ENCODE measurements around the gene RAB11FIP4. TPM values are rescaled to one million over a fixed set of nuclear protein-coding genes. Genes with fewer than 3 reads are reported as not detected.

The RAB11FIP4 gene
- total RNA-seq, 4 donors from 2014 or later: 41.0 to 173 (median 53.7) TPM

DNA sequence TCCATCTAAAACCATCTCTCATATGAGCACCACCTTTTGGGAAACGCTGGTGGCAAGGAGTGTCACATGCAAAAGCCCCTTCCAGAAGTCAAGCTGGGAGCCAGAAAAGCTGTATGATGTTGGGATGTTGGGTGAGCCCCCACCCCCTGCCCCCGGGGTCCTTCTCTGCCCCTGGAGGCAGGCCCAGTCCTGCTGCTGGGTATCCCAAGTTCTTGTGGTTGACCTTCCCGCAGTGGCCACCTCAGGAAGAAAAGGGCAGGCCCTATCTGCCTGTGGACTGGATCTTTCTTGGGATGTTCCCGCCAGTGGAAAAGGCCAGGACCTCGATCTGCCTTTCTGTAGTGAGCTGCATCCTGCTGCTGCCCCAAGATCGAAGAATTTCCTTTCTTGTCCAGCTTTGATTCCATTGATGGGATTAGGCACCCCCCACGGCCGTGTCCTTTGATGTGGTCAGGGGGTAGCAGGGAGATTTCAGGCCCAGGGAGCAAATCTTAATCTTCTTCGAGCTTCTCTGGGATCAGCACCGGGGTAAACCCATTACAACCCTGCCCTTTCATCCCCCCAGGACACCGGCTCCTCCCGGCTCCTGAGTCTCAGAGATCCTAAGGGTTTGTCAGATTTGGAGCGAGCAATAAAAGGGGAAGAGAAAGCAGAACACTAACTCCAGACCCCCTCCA, 165.6 kb downstream of the RAB11FIP4 start:
- Histone ChIP-seq H3K27me3 (no peaks in the 10 kb centered on the region), H3K4me3 (no peak overlapping the region), H3K9me3 (no peaks in the 10 kb centered on the region), H3K27ac (no peak overlapping the region), H3K4me1 (peaks cover 15 to 35% (median 32%) of the 10 kb centered on the region in 4 donors), H3K36me3 (no peaks in the 10 kb centered on the region)
- WGBS, 2 donors (ENCODE audit: low coverage in 1 of 2): 84% methylated on average over 13 of the region's 13 CpGs; no CpG with 5 or more reads in 1 of the 2 donors
- TF ChIP-seq EP300 (IDR thresholded peaks at IDR 0.05; ENCODE audit: low read depth) (no peak), POLR2AphosphoS5 (IDR thresholded peaks at IDR 0.05) (no peak), POLR2A (IDR thresholded peaks at IDR 0.05) (no peak)
- TF ChIP-seq, protein P1, sequence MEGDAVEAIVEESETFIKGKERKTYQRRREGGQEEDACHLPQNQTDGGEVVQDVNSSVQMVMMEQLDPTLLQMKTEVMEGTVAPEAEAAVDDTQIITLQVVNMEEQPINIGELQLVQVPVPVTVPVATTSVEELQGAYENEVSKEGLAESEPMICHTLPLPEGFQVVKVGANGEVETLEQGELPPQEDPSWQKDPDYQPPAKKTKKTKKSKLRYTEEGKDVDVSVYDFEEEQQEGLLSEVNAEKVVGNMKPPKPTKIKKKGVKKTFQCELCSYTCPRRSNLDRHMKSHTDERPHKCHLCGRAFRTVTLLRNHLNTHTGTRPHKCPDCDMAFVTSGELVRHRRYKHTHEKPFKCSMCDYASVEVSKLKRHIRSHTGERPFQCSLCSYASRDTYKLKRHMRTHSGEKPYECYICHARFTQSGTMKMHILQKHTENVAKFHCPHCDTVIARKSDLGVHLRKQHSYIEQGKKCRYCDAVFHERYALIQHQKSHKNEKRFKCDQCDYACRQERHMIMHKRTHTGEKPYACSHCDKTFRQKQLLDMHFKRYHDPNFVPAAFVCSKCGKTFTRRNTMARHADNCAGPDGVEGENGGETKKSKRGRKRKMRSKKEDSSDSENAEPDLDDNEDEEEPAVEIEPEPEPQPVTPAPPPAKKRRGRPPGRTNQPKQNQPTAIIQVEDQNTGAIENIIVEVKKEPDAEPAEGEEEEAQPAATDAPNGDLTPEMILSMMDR (IDR thresholded peaks at IDR 0.05): no peak
- in situ Hi-C loops (cut with MboI; ENCODE audit: low pct_ligation_motif_present in 1 of 4, low pct_unique_long_range_greater_than_20kb in 1 of 4, low sequenced_read_pairs in 3 of 4) (loop anchor here in 3 of 4 donors (5.0 to 10.0 kb wide), 3 partner anchors 62 to 288 kb away; no protein-coding TSS in a partner anchor), intact Hi-C loops (cut with DNase I; ENCODE audit: low total_unique reads) (loop anchor here (5.0 to 10.0 kb wide), 2 partner anchors 138 to 300 kb away; partner anchors contain the start of gene COPRS)
- no peak for DNase-seq

- DNase-seq: peak; percentile 81
- no peaks in the 10 kb centered on the region for H3K9me3 ChIP-seq
- intact Hi-C loops (cut with DNase I; ENCODE audit: low total_unique reads): loop anchor here (5.0 to 10.0 kb wide), 2 partner anchors 136 to 298 kb away; partner anchors contain the start of gene COPRS
- WGBS, 2 donors (ENCODE audit: low coverage in 1 of 2): 0% methylated on average over 18 to 59 of the region's 111 CpGs
- peak overlapping the region; percentile 89 to 97 (median 91) for H3K27ac ChIP-seq
- H3K4me1 ChIP-seq: peaks cover 15 to 42% (median 32%) of the 10 kb centered on the region in 4 donors
- TF ChIP-seq POLR2A (IDR thresholded peaks at IDR 0.05) (peak; percentile 26), EP300 (IDR thresholded peaks at IDR 0.05; ENCODE audit: low read depth) (no peak), POLR2AphosphoS5 (IDR thresholded peaks at IDR 0.05) (peak in 2 of 3 donors; percentile 36 to 54)
- TF ChIP-seq, protein P1 (IDR thresholded peaks at IDR 0.05): peak; percentile 34 to 86 (median 73)
- H3K4me3 ChIP-seq: peak overlapping the region; percentile 52 to 77 (median 63)
- in situ Hi-C loops (cut with MboI; ENCODE audit: low pct_ligation_motif_present in 1 of 4, low pct_unique_long_range_greater_than_20kb in 1 of 4, low sequenced_read_pairs in 3 of 4): loop anchor here in 3 of 4 donors (5.0 to 10.0 kb wide), 3 partner anchors 64 to 286 kb away; no protein-coding TSS in a partner anchor
- H3K36me3 ChIP-seq: no peaks in the 10 kb centered on the region
- H3K27me3 ChIP-seq: no peaks in the 10 kb centered on the region
Measured at GRCh38 chr17:31558748-31559583, 167.5 kb downstream of the RAB11FIP4 start.

DNA sequence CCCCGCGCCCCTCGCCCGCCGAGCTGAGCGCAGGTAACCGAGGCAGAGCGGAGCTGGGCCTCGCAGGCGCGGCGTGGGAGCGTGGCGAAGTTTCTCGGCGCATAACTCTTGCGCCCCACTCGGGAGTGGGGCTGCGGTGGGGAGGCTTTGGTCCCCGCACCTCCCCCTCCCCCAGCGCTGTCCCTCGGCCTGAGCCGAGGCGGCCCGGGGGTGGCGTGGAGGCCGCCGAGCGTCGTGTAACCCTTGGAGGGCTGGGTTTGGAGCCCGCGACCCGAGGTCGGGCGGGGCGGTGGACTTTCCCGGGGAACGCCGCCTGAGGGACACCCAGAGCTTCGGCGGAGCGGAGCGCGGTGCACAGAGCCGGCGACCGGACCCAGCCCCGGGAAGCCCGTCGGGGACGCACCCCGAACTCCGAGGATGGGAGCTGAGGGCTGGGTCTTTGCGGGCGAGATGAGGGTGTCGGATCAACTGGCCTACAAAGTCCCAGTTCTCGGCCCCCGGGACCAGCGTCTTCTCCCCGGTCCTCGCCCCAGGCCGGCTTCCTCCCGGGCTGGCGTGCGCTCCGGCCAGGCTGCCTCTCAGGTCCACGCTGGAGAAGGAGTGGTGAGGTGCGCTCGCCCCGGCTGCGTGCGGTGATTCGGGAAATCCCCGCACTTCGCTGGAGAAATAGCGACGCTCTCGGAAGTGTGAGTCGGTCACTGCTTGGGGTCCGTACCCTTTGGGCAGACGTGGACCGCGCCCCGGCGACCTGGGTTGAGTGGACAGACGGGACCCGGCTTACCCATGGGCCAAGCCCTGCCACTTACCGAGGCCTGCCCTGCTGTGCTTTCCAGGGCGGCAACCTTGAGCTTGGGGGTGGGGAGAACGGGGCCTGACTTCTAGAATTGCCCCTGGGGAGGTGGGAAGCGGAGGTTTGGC, 168.4 kb downstream of the RAB11FIP4 start:
- in situ Hi-C loops (cut with MboI; ENCODE audit: low pct_ligation_motif_present in 1 of 4, low pct_unique_long_range_greater_than_20kb in 1 of 4, low sequenced_read_pairs in 3 of 4): loop anchor here in 3 of 4 donors (5.0 to 10.0 kb wide), 3 partner anchors 65 to 285 kb away; no protein-coding TSS in a partner anchor
- intact Hi-C loops (cut with DNase I; ENCODE audit: low total_unique reads): loop anchor here (5.0 to 10.0 kb wide), 2 partner anchors 135 to 297 kb away; partner anchors contain the start of gene COPRS
- Histone ChIP-seq H3K9me3 (no peaks in the 10 kb centered on the region), H3K36me3 (no peaks in the 10 kb centered on the region), H3K4me1 (peaks cover 15 to 49% (median 35%) of the 10 kb centered on the region in 4 donors), H3K27me3 (no peaks in the 10 kb centered on the region), H3K4me3 (peak overlapping the region; percentile 52 to 77 (median 63)), H3K27ac (peak overlapping the region; percentile 89 to 97 (median 91))
- no peak for TF ChIP-seq EP300 (IDR thresholded peaks at IDR 0.05; ENCODE audit: low read depth)
- TF ChIP-seq POLR2AphosphoS5 (IDR thresholded peaks at IDR 0.05): no peak
- no peak for DNase-seq
- 33% methylated on average over 85 of the region's 91 CpGs; no CpG with 5 or more reads in 1 of the 2 donors for WGBS, 2 donors (ENCODE audit: low coverage in 1 of 2)

Data from transverse colon (tissue), 4 donors.